ENCODE results near the gene TLR3. TPM values are rescaled to one million over a fixed set of nuclear protein-coding genes. Genes with fewer than 3 reads are reported as not detected.
A peak's percentile ranks its signal among the peaks of the same experiment; 100 is the strongest.
"Not testable (repeated sequence)": the region's sequence is repeated elsewhere in the genome, so short reads cannot be mapped to it uniquely, and the experiment has no call there.

TLR3 gene
- total RNA-seq, 2 donors from 2014 or later = 0.32 TPM; not detected in 1

GRCh38 chr4:186033027-186033426 is 35.9 kb upstream of the TLR3 start:
- Mint-ChIP-seq H3K36me3 (ENCODE audit: low read depth) (no peaks in the 10 kb centered on the region), H3K4me3 (no peak overlapping the region), H3K9me3 (no peaks in the 10 kb centered on the region), H3K27me3 (peaks cover 36% of the 10 kb centered on the region), H3K27ac (no peak overlapping the region), H3K4me1 (no peaks in the 10 kb centered on the region)
- no peak for ATAC-seq (replicated peaks)

GRCh38 chr4:186034613-186035012 is 34.3 kb upstream of the TLR3 start:
- not testable (repeated sequence) for H3K27ac Mint-ChIP-seq; ATAC-seq (replicated peaks); H3K36me3 Mint-ChIP-seq (ENCODE audit: low read depth); H3K4me1 Mint-ChIP-seq; H3K4me3 Mint-ChIP-seq; H3K9me3 Mint-ChIP-seq
- peaks cover 37% of the 10 kb centered on the region for H3K27me3 Mint-ChIP-seq

- Mint-ChIP-seq H3K4me1 (no peaks in the 10 kb centered on the region), H3K36me3 (ENCODE audit: low read depth) (no peaks in the 10 kb centered on the region), H3K27ac (no peak overlapping the region), H3K27me3 (peaks cover 29% of the 10 kb centered on the region), H3K9me3 (no peaks in the 10 kb centered on the region), H3K4me3 (no peak overlapping the region)
- no peak for ATAC-seq (replicated peaks)
Observed at GRCh38 chr4:186036976-186037581, 31.9 kb upstream of the TLR3 start.

- H3K27ac Mint-ChIP-seq = no peak overlapping the region
- no peaks in the 10 kb centered on the region for H3K4me1 Mint-ChIP-seq
- peak; percentile 38 for ATAC-seq (replicated peaks)
- no peaks in the 10 kb centered on the region for H3K9me3 Mint-ChIP-seq
- peaks cover 27% of the 10 kb centered on the region for H3K27me3 Mint-ChIP-seq
- H3K4me3 Mint-ChIP-seq = no peak overlapping the region
- H3K36me3 Mint-ChIP-seq (ENCODE audit: low read depth) = no peaks in the 10 kb centered on the region
Observed at GRCh38 chr4:186037692-186038658, 31.0 kb upstream of the TLR3 start.

GRCh38 chr4:186039697-186040096 is 29.3 kb upstream of the TLR3 start:
- Mint-ChIP-seq H3K9me3 (no peaks in the 10 kb centered on the region), H3K36me3 (ENCODE audit: low read depth) (no peaks in the 10 kb centered on the region), H3K4me3 (no peak overlapping the region), H3K4me1 (no peaks in the 10 kb centered on the region), H3K27ac (no peak overlapping the region), H3K27me3 (peaks cover 26% of the 10 kb centered on the region)
- ATAC-seq (replicated peaks) = no peak

- peaks cover 21% of the 10 kb centered on the region for H3K27me3 Mint-ChIP-seq
- H3K27ac Mint-ChIP-seq = no peak overlapping the region
- no peak for ATAC-seq (replicated peaks)
- no peaks in the 10 kb centered on the region for H3K9me3 Mint-ChIP-seq
- H3K4me1 Mint-ChIP-seq = no peaks in the 10 kb centered on the region
- no peak overlapping the region for H3K4me3 Mint-ChIP-seq
- H3K36me3 Mint-ChIP-seq (ENCODE audit: low read depth) = no peaks in the 10 kb centered on the region
Observed at GRCh38 chr4:186040316-186040715, 28.6 kb upstream of the TLR3 start.

GRCh38 chr4:186047501-186047900 is 21.5 kb upstream of the TLR3 start:
- not testable (repeated sequence) for H3K36me3 Mint-ChIP-seq (ENCODE audit: low read depth); ATAC-seq (replicated peaks)

GRCh38 chr4:186050135-186050534 is 18.8 kb upstream of the TLR3 start:
- not testable (repeated sequence) for ATAC-seq (replicated peaks); H3K27ac Mint-ChIP-seq; H3K4me3 Mint-ChIP-seq; H3K27me3 Mint-ChIP-seq; H3K9me3 Mint-ChIP-seq; H3K4me1 Mint-ChIP-seq; H3K36me3 Mint-ChIP-seq (ENCODE audit: low read depth)

More at GRCh38 chr4:186047501-186047900, 21.5 kb upstream of the TLR3 start:
- H3K4me1 Mint-ChIP-seq, H3K4me3 Mint-ChIP-seq, H3K9me3 Mint-ChIP-seq, H3K27ac Mint-ChIP-seq, H3K27me3 Mint-ChIP-seq: not testable (repeated sequence)

GRCh38 chr4:186051096-186051495 is 17.9 kb upstream of the TLR3 start:
- Mint-ChIP-seq H3K36me3 (ENCODE audit: low read depth) (no peaks in the 10 kb centered on the region), H3K9me3 (no peaks in the 10 kb centered on the region), H3K4me1 (no peaks in the 10 kb centered on the region), H3K27ac (no peak overlapping the region), H3K4me3 (no peak overlapping the region), H3K27me3 (peaks cover 4% of the 10 kb centered on the region)
- ATAC-seq (replicated peaks) = no peak

- H3K4me3 Mint-ChIP-seq = no peak overlapping the region
- H3K9me3 Mint-ChIP-seq = peaks cover 4% of the 10 kb centered on the region
- H3K27me3 Mint-ChIP-seq = peaks cover 16% of the 10 kb centered on the region
- ATAC-seq (replicated peaks) = peak; percentile 98
- H3K4me1 Mint-ChIP-seq = peaks cover 11% of the 10 kb centered on the region
- H3K27ac Mint-ChIP-seq = peak overlapping the region; percentile 22
- no peaks in the 10 kb centered on the region for H3K36me3 Mint-ChIP-seq (ENCODE audit: low read depth)
Observed at GRCh38 chr4:186058253-186058979, 10.5 kb upstream of the TLR3 start.

- H3K4me1 Mint-ChIP-seq = peaks cover 11% of the 10 kb centered on the region
- peak overlapping the region; percentile 22 for H3K27ac Mint-ChIP-seq
Observed at GRCh38 chr4:186058980-186059316, 10.0 kb upstream of the TLR3 start.

GRCh38 chr4:186061921-186062320 is 7.0 kb upstream of the TLR3 start:
- ATAC-seq (replicated peaks) = no peak
- Mint-ChIP-seq H3K27ac (no peak overlapping the region), H3K27me3 (peaks cover 19% of the 10 kb centered on the region), H3K36me3 (ENCODE audit: low read depth) (no peaks in the 10 kb centered on the region), H3K4me1 (peaks cover 11% of the 10 kb centered on the region), H3K4me3 (no peak overlapping the region), H3K9me3 (peaks cover 4% of the 10 kb centered on the region)

More at GRCh38 chr4:186058980-186059316, 10.0 kb upstream of the TLR3 start:
- Mint-ChIP-seq H3K27me3 (peaks cover 19% of the 10 kb centered on the region), H3K4me3 (no peak overlapping the region), H3K36me3 (ENCODE audit: low read depth) (no peaks in the 10 kb centered on the region), H3K9me3 (peaks cover 4% of the 10 kb centered on the region)
- no peak for ATAC-seq (replicated peaks)

GRCh38 chr4:186067757-186068385 is 1.1 kb upstream of the TLR3 start:
- Mint-ChIP-seq H3K9me3 (no peaks in the 10 kb centered on the region), H3K4me1 (peaks cover 18% of the 10 kb centered on the region), H3K4me3 (peak overlapping the region; percentile 68), H3K36me3 (ENCODE audit: low read depth) (no peaks in the 10 kb centered on the region), H3K27ac (no peak overlapping the region), H3K27me3 (peaks cover 4% of the 10 kb centered on the region)
- ATAC-seq (replicated peaks) = peak; percentile 76

GRCh38 chr4:186069729-186070128 is 773 bp downstream of the TLR3 start:
- no peak for ATAC-seq (replicated peaks)
- H3K4me3 Mint-ChIP-seq = peak overlapping the region; percentile 68

More at GRCh38 chr4:186069729-186070128, 773 bp downstream of the TLR3 start:
- Mint-ChIP-seq H3K36me3 (ENCODE audit: low read depth) (no peaks in the 10 kb centered on the region), H3K4me1 (peaks cover 18% of the 10 kb centered on the region), H3K9me3 (no peaks in the 10 kb centered on the region), H3K27me3 (no peaks in the 10 kb centered on the region), H3K27ac (peak overlapping the region; percentile 2)
